HG02759 (cell line): ENCODE results near the gene TUBB1.

Experiments
- ATAC-seq: cut with Tn5 transposase; IDR thresholded peaks from one replicate; pipeline ENCODE4 v1.9.1; 2021; ENCODE audit warnings: mild to moderate bottlenecking, moderate library complexity; ENCODE audit not compliant: unreplicated experiment

Gene TUBB1

GRCh38 chr20:59073582-59073981 is 54.4 kb downstream of the TUBB1 start:
- ATAC-seq, result no peak

- ATAC-seq, result no peak
Observed at GRCh38 chr20:59074456-59074855, 55.2 kb downstream of the TUBB1 start.

- no peak for ATAC-seq
Observed at GRCh38 chr20:59075934-59076508, 56.8 kb downstream of the TUBB1 start.
